Measurements from ENCODE around the gene DOP1A.
A peak's percentile ranks its signal among the peaks of the same experiment; 100 is the strongest.

DOP1A gene, protein sequence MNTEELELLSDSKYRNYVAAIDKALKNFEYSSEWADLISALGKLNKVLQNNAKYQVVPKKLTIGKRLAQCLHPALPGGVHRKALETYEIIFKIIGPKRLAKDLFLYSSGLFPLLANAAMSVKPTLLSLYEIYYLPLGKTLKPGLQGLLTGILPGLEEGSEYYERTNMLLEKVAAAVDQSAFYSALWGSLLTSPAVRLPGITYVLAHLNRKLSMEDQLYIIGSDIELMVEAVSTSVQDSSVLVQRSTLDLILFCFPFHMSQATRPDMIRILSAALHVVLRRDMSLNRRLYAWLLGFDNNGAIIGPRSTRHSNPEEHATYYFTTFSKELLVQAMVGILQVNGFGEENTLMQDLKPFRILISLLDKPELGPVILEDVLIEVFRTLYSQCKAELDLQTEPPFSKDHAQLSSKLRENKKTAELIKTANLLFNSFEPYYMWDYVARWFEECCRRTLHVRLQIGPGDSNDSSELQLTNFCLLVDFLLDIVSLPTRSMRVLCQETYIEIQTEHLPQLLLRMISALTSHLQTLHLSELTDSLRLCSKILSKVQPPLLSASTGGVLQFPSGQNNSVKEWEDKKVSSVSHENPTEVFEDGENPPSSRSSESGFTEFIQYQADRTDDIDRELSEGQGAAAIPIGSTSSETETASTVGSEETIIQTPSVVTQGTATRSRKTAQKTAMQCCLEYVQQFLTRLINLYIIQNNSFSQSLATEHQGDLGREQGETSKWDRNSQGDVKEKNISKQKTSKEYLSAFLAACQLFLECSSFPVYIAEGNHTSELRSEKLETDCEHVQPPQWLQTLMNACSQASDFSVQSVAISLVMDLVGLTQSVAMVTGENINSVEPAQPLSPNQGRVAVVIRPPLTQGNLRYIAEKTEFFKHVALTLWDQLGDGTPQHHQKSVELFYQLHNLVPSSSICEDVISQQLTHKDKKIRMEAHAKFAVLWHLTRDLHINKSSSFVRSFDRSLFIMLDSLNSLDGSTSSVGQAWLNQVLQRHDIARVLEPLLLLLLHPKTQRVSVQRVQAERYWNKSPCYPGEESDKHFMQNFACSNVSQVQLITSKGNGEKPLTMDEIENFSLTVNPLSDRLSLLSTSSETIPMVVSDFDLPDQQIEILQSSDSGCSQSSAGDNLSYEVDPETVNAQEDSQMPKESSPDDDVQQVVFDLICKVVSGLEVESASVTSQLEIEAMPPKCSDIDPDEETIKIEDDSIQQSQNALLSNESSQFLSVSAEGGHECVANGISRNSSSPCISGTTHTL (N-terminal part only)

DNA sequence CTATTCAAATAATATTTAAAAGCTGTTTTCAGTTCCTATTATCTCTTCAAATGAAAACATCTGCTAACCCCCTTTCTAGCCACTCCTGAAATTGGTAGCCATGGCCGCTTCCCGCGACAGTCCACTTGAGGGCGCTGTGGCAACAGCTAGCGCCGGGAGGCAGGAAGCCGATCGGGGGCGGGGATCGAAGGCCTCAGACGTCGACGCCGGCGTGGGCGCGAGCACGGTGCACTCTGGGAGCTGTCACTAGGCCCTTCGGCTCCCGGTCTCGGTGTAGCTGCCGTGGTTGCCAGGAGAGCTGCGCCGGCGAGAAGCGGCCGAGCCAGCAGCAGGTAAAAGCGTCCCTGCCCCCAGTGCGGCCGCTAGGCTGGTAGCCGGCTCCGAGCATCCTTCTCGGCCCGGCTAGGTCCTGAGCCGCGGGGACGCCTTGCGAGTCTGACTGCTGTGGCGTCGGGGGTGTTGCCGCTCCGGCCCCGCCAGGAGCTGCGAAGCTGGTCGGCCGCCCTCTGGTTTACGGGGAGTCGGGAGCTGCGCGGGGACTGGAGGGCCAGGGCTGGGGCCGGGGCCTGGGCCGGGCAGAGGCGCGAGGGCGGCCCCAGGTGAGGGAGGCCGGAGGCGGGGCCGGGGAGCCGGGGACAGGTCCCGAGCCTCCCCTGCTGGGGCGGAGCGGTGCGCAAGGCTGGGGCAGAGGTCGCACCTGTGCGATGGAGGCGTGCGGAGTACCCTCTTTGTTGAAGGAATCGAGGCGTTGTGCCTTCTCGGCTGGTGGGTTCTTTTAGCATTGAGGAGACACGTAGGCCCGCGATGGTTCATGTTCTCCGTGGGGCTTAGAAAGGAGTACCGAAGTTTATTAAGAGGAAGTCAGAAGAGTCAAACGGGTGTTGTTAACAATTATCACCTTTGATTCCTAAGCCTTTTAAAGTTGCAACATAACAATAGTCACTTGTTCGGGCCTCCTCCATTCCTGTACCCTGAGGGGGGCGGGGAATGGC lies at the start of gene DOP1A:
DOP1A (plus strand) TSS at position 224 of the 992 bp plus-strand sequence. CDS start 29,307 bp downstream, outside the sequence.
- DNase-seq (ENCODE audit: low read depth) = peak; percentile 93

DNA sequence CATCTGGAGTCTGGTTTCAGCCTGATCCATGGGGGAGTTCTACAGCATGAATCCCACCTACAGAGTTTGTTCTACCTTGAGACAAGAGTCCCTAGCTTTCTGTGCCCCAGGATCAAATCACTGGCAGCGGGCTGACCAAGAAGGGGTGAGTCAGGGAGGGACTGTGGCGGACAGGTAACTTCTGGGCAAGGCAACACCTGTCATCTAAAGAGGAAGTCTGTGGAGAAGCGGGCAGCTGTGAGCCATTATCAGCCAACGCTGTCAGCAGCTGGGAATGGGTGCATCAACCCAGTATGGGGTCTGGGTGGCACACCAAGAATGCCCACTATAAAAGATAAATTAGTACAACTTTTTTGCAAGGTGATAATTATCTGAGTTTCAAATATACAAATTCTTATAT lies 47.7 kb upstream of the DOP1A start:
- no peak for DNase-seq (ENCODE audit: low read depth)

DNA sequence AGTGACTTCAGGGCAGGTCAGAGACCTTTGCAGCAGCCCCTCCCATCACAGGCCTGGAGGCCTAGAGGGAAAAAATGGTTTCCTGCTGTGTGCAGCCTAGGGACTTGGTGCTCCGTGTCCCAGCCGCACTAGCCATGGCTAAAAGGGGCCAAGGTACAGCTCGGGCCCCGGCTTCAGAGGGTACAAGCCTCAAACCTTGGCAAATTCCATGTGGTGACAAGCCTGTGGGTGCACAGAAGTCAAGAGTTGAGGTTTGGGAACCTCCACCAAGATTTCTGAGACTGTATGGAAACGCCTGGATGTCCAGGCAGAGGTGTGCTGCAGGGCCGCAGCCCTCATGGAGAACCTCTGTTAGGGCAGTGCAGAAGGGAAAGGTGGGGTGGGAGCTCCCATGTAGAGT lies 35.8 kb upstream of the DOP1A start:
- DNase-seq (ENCODE audit: low read depth) = no peak

DNA sequence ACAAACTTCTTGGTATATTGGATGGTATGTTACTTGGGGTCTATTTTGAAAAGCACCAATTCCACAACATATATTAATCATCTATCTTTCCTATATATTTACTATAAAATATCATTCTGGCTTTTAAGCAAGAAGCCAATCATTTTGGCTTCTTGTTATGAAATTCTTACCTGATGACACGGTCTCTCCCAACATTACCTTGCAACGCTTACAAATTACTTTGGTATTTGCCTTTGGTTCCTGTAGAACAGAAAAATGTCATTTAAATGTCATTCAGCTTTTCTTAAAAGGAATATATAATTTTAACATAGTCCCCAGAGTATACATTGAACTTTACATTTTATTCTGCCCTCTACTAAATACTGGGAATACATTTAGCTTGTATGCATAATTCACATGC lies 29.2 kb upstream of the DOP1A start:
- no peak for DNase-seq (ENCODE audit: low read depth)

DNA sequence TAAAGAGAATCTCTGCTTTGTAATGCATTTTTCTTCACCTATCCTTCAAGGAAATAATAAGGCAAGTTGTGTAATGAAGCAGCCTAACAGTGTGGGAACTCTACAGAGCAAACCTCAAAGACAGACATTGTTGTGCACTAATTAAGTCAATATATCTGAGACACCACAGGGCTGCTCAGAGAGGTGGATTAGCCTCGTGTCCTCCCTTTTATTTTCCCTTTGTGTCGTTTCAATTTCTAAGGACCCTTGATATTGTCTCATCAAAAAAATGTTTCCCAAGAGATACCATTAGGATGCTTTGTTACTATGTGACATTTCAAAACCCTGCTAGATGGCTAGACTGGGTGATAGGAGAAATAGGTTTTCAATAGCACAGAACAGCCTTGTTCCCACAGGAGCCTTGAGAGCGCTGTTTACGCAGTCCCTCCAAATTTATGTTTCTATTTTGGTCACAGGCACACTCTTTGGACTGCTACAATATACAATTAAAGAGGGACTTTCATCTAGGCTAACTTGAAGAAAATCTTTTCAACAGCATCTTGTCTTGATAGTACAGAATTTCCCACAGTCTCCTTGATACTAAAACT lies 24.9 kb upstream of the DOP1A start:
- no peak for DNase-seq (ENCODE audit: low read depth)

GRCh38 chr6:83044091-83044768 lies 23.2 kb upstream of the DOP1A start:
- DNase-seq (ENCODE audit: low read depth) = no peak

DNA sequence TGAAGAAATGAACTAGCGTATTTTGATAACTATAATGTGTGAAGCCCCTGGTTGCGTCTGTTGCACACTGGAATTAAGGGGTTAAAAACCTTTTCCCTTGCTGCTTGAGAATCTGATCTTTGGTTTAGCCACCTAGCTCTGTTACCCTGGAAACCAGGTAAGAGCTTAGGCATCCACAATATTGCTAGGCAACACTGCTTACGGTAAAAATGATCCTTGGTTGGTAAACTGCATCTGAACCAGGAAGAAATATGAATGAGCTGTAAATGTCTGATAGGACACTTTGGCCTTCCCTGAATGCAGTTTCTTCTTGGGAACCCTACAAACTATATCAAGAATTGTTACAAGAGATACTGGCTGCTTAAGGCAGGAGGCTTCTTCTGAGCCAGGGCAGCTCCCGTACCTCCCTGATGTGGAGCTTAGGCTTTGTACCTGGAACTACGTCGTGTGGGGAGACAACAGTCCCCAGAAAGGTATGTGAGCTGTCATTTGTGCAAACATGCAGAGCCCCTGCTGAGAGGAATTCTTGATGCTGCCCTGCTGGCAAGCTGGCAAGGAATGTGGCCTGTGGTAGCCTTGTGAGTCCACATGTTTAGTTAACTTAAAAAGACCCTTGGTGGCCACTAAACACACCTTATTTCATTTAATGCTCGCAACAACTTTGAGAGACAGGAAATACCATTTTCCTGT lies 20.3 kb upstream of the DOP1A start:
- DNase-seq (ENCODE audit: low read depth) = no peak

- DNase-seq (ENCODE audit: low read depth) = no peak
These were observed 15.9 kb upstream of the DOP1A start for GRCh38 chr6:83051377-83052172.

- no peak for DNase-seq (ENCODE audit: low read depth)
These were observed 13.8 kb upstream of the DOP1A start for GRCh38 chr6:83053678-83054077.

DNA sequence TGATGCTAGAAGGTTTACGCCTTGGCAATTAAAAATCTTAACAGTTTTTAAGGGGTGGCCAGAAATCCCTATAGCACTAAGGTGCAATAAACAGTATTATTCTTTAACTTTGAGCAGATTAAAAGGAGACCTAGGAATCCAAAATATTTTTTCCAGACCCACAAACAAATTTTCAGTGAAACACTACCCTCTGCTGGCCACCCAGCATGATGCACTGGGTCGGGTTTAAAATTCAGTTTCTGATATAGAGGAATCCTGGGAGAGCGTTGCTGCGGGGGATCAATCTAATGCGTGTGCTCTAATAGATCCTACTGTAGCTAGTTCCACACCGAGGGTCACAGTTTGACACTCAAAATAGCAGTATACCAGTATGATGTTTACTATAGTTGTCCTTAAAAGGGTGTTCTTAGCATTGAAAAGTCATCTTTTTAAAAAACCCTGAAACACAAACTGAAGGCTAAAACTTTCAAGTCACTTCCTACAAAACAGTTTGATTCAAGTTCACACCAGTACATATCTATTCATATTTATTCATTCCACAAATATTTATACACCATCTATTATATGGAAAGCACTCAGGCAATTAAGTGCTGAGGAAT lies 12.0 kb upstream of the DOP1A start:
- DNase-seq (ENCODE audit: low read depth) = no peak

DNA sequence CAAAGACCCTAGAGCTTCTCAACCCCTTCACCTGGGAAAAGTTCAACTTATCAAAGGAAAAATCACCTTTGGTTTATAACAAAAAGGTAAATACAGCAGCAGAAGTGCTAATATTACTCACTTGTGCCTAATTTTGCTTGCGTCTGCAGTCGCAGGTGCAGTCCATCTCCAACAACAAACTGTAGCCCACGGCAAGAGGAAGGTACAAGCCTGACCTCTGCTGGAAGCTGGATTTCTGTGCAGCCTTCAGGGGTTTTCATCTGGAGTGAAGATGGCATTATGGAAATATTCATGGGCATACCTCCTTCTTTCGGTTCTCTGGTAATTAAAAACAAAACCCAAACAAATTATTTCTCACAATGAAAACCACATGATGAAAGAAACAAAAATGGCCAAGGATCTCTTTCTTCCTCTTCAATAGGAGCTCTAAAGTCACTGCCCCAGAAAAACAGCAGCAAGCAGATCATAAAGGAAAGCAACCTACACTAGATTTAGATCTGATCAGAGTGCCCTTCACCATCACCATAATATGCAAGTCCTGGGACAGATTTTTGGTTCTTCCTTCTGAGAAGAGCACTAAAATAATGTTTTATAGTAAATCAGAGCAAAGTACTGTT lies 9.7 kb upstream of the DOP1A start:
- DNase-seq (ENCODE audit: low read depth) = no peak

DNA sequence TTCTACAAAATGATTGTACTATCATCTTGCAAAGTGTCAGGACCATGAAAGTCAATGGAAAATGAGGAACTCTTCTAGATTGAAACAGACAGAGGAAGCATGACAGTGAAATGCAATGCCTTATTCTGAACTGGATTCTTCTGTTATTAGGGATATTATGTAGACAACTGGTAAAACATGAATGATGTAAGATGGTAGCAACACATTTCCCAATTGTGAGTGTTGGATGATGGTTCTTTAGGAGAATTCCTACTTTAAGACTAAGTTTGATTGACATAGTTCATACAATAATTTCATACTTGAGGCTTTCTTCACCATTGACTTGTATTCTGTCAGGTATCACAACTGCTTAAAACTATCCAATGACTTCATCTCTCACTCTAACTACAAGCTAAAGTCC lies 6.3 kb upstream of the DOP1A start:
- no peak for DNase-seq (ENCODE audit: low read depth)

GRCh38 chr6:83062225-83062624 lies 5.2 kb upstream of the DOP1A start:
- DNase-seq (ENCODE audit: low read depth) = no peak

DNA sequence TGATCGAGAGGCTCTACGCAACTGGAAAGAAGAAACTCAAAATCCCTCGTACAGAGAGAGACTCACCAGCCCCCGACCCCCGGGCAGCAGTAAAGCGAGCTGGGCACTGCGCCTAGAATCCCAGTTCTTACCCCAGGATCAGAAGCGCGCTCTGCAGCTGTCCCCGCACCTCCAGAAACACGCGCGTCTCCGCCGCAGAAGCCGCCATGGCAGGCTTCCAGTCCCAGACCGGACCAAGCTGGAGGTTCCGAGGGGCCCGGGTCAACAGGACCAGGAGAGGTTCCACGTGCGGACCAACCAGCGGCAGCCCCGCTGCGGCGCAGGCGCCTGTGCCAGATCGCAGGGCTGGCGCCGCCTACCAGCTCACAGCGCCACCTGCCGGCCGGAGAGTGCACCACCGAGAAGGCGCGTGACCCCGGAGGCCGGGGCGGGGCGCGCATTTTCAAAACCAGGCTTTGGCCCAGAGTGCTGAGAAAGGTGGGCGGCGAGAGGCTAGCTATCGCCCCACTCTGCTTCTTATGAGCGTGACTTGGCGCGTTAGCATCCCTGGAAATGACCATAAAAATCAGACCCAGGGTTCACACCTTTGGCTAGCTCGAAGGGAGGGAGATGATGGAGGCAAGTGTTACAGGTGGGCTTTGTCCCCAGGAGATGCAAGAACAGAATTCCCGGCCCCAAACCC lies 1.8 kb upstream of the DOP1A start, which contains the start of gene UBE3D:
UBE3D (minus strand) TSS at position 331 of the 682 bp plus-strand sequence; CDS start at position 208, 123 bp downstream.
- DNase-seq (ENCODE audit: low read depth) = peak; percentile 89

DNA sequence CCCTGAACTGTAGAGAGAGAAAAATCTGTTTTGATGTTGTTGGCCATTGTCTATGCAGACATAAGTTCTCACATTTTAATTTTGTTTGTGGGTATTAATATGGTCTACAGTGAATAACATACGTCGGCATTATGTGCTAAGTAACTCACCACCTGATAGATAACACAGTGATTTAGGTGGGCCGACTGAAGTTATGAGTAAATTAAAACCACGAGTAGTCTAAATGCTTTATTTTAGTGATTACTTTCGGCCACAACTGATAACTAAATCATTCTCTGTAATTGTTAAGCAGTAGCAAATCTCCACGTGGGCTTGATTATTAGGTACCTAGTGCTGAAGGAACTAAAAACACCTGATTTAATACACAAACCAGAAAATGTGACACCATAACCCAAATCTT lies 1.1 kb downstream of the DOP1A start:
- DNase-seq (ENCODE audit: low read depth) = no peak

DNA sequence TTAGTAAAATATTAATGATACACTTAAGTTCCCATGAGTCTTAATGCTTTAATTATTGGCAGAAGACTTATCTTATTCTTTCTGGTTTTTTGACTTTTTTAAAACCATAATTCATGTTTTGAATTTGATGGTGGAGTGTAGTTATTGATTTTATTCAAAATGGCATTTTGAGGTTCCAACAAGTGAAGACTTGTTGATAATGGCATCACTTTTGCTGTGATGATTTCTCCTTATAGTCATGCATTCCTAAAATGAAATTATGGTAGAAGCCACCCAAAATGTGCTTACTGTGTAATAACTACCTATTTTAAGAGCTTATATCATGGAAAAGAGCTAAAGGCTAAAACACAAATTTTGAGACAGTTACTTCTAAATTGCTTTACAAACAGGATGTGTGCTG lies 2.2 kb downstream of the DOP1A start:
- DNase-seq (ENCODE audit: low read depth) = no peak

DNA sequence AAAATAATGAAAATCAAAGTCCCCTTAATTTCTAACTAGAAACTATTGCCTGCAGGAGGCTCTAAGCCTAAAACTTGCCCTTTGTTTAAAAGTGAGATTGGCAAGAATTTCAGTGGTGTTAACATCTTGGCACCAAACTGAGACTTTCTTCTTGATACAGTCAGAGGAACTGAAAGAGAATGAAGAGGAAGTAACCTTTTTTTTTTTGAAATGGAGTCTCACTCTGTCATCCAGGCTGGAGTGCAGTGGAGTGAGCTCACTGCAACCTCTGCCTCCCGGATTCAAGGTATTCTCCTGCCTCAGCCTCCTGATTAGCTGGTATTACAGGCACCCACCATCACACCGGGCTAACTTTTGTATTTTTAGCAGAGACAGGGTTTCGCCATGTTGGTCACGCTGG lies 3.6 kb downstream of the DOP1A start:
- DNase-seq (ENCODE audit: low read depth) = no peak
